HL-60/S4 (cell line): ENCODE data around the gene SPG7.
"Not testable (repeated sequence)": the region's sequence is repeated elsewhere in the genome, so short reads cannot be mapped to it uniquely, and the experiment has no call there.

Experiments
- in situ Hi-C: fragments of 300-500 bp; cut with MboI; formaldehyde crosslinking; loops from 2 replicates; pipeline ENCODE4 v1.14.3; 2022; ENCODE audit warnings: low sequenced_read_pairs

SPG7 gene

DNA sequence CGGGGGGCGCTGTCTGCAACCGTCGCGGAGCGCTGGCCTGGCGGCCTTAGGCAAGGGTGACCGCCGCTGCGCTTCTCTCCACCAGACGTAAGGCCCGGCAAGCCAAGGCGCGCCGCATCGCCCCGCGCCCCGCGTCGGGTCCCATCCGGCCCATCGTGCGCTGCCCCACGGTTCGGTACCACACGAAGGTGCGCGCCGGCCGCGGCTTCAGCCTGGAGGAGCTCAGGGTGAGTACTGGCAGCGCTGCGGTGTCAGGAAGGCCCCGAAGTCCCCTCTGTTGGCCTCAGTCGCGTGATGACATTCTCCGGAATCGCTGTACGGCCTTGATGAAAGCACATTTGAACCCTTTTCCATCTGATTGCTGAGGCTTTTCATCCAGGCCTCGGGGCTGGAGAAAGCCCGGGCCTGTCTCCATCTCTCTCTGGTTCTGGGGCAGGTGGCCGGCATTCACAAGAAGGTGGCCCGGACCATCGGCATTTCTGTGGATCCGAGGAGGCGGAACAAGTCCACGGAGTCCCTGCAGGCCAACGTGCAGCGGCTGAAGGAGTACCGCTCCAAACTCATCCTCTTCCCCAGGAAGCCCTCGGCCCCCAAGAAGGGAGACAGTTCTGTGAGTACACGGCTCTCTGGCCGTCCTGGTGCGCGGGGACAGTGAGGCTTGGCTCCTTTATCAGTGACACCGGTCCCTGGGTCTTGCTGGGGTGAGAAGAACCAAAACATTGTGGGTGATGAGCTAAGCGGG lies 53.1 kb downstream of the SPG7 start:
- in situ Hi-C loops = no loop called here

GRCh38 chr16:89561884-89562599 lies 53.8 kb downstream of the SPG7 start:
- in situ Hi-C loops = no loop called here

DNA sequence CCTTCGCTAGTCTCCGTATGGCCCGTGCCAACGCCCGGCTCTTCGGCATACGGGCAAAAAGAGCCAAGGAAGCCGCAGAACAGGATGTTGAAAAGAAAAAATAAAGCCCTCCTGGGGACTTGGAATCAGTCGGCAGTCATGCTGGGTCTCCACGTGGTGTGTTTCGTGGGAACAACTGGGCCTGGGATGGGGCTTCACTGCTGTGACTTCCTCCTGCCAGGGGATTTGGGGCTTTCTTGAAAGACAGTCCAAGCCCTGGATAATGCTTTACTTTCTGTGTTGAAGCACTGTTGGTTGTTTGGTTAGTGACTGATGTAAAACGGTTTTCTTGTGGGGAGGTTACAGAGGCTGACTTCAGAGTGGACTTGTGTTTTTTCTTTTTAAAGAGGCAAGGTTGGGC lies 54.7 kb downstream of the SPG7 start:
- in situ Hi-C loops = no loop called here

- in situ Hi-C loops = no loop called here
Measured at GRCh38 chr16:89563639-89564392, 55.6 kb downstream of the SPG7 start.

- in situ Hi-C loops = no loop called here
Measured at GRCh38 chr16:89564476-89565255, 56.5 kb downstream of the SPG7 start.

- in situ Hi-C loops = no loop called here
Measured at GRCh38 chr16:89565256-89565505, 57.0 kb downstream of the SPG7 start.

DNA sequence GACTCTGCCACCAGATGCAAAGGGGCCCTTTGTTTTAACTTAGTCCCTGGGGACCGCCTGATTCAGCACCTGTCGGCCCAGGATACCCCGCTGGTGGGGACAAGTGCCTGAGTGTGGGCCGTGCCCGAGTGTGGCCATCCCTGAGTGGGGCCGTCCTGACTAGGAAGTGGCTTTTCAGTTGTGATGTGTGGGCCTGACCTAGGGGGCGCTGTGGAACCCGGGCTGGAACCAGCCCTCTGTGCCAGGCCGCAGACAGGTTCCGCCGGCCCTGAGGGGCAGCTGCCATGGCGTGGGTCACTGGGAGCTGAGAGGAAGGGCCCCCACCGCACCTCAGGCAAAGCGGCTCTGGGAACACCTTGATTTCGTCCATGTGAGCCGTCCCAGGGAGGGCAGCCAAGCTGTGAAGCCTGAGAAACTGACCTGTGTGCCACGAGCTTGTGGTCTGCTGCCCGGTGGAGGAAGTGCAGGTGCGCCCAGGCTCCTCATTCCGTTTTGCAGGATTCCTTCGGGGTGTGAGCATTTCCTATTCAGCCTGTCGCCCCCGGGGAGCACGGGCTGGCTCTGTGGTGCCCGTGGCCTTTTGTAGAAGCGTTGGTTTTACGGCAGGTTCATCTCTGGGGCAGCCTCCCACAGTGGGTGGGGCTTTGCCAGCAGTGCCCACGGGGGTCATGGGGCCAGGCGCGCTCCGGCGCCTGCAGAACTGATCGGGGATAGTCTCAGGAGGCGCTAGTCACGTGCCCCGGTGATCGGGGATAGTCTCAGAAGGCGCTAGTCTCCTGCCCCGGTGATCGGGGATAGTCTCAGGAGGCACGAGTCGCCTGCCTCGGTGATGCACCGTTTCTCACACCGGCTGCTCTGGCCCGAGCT lies 57.5 kb downstream of the SPG7 start:
- in situ Hi-C loops = no loop called here

DNA sequence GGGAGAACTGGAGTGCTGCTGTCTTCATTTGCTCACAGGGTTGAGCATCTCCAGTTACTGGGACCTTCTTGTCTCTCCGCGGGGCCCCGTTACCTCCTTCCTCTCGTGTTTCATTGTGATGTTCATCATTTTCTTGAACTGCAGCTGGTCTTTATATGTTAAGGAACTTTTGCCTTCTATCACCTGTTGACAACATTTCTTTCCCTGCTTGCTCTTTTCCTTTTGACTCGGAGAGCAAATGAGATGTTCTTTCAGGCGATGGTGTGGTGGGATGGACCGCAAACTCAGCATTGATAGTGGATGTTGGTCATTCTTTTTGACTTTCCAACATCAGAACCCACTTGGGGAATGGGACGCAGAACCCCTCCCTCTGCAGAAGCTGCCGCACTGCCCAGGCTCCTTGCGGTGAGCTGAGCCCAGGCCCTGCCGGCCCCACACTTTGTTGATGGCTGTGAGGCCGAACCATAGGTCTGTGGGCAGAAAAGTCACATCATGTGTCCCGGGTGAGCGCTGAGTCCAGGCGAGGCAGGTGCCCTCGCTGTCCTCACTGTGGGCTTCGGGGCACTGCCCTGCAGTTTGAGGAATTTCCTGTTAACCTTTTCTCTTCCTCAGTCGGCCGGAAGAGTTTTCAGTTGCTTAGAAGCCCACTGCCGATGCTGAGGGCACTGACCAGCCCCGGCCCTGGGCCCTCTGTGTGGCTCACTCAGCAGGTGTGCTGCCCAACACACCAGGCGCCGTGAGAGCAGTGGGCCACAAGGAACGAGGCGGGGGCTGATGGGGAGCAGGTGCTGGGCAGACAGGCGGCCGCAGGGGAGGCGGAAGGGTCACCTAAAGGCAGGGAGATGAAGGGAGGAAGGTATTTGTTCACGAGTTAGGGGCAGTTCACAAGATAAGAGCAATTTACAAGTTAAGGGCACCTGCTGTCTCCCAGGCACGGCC lies 59.7 kb downstream of the SPG7 start:
- in situ Hi-C loops = no loop called here

GRCh38 chr16:89569506-89570341 lies 61.5 kb downstream of the SPG7 start:
- in situ Hi-C loops = no loop called here

GRCh38 chr16:89570342-89570923 lies 62.2 kb downstream of the SPG7 start:
- in situ Hi-C loops = no loop called here

DNA sequence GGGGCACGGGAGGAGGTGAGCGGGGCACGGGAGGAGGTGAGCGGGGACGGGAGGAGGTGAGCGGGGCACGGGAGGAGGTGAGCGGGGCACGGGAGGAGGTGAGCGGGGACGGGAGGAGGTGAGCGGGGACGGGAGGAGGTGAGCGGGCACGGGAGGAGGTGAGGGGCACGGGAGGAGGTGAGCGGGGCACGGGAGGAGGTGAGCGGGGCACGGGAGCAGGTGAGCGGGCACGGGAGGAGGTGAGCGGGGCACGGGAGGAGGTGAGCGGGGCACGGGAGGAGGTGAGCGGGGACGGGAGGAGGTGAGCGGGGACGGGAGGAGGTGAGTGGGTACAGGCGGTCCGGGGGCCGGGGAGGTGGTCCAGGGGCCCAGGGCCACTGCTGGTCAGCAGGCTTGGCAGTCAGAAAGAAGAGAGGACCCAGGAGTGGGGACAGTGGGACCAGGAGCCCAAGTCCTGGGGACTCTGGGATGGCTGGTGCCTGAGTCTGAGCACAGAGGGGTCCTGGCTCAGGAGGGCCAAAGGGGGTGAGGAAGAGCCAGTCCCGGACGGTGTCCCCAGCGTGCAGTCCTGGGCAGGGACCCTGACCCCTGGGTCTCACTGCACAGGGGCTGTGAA lies 62.9 kb downstream of the SPG7 start:
- in situ Hi-C loops = not testable (repeated sequence)

- in situ Hi-C loops = no loop called here
Measured at GRCh38 chr16:89571636-89572035, 63.4 kb downstream of the SPG7 start.

DNA sequence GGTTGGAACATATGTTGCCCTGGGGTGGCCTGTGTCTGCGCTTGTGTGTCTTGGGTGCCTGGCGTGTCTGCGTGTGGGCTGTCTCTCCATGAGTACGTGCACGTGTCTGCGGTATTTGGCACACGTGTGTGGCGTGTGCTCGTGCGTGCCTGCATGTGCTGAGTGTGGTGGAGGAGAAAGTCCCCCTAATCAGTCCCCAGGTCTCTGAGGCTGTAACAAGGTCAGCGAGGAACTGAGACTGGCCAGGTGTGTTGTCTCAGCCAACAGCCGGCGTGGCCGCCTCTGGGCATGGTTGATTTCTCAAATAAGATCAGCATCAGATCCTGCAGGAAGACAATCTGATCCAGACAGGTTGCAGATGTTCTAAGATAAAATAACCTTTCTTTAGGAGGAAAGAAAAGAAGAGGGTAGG lies 63.9 kb downstream of the SPG7 start:
- in situ Hi-C loops = no loop called here

- in situ Hi-C loops = no loop called here
Measured at GRCh38 chr16:89572485-89573205, 64.4 kb downstream of the SPG7 start.

DNA sequence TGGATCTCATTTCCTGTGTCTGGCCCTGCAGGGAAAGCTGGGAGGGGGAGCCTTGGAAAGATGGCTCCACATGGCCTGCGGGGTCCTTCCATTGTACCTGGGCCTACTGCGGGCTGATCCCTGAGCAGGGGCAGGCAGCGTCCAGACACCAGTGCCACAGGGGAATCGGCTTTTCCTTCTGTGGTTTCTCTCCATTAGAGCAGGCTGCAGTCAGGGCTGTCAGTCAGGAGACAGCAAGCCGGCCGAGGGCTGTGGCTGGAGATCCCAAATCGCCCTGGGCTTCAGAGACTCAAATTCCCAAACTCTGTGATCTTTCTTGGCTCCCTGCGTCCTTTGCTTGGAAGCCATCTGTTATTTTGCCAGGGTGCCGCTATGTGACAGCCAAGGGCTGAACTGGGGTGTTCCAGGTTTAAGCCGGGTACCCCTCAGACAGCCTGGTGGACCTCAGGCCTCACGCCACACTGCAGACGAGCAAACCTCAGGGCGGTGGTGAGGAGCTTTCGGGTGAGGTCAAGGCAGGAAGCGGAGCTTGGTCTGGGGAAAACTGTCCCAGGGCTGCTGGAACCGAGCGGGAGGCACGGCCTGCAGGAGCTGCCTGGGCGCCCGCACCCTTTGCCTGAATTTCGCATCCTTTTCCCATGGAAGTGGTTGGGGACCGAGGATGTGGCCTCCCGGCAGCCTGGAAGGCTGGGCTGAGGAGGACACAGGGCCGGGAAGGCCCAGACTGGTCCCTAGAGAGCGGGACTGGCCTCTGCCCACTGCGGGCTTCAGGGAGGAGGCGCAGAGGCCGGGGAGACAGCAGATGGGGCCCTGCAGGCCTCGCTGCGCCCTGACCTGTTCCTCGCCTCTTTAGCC lies 65.8 kb downstream of the SPG7 start:
- in situ Hi-C loops = no loop called here

GRCh38 chr16:89574681-89575246 lies 66.6 kb downstream of the SPG7 start:
- in situ Hi-C loops = no loop called here
